Keratinocyte (primary cell): ENCODE results near the gene CD160. TPM values are rescaled to one million over a fixed set of nuclear protein-coding genes. Genes with fewer than 3 reads are reported as not detected.

Source experiments
- DNase-seq: peaks from one replicate; pipeline ENCODE4 v3.0.0-alpha.2; 2011; ENCODE audit warnings: low read depth, missing footprints, low spot score
- FAIRE-seq: peaks from 2 replicates; lab custom pipeline; 2011; peaks lifted over from hg19 to GRCh38; lab: Jason Lieb, UNC
- H2AFZ ChIP-seq: 2 replicates; pipeline ENCODE4 v1.6.0; 2012; ENCODE audit warnings: low read length, control low read depth, inconsistent platforms; ENCODE audit not compliant: control insufficient read depth
- H3K27ac ChIP-seq: 2 replicates; pipeline ENCODE4 v1.5.1; 2011; ENCODE audit warnings: low read length; ENCODE audit not compliant: control insufficient read depth, insufficient read depth
- H3K27me3 ChIP-seq: 3 replicates; pipeline ENCODE4 v1.6.0; 2011; ENCODE audit warnings: low read length; ENCODE audit not compliant: control insufficient read depth, insufficient read depth; ENCODE audit errors: extremely low read depth
- H3K36me3 ChIP-seq, 2 experiments: 2 replicates in 1 of 2; 3 replicates in 1 of 2; pipeline ENCODE4 v1.5.1; 2011; ENCODE audit warnings: low read length in 2 of 2, mild to moderate bottlenecking in 1 of 2; ENCODE audit not compliant: control insufficient read depth in 2 of 2, insufficient read depth in 2 of 2; ENCODE audit errors: extremely low read depth in 1 of 2
- H3K4me1 ChIP-seq: 3 replicates; pipeline ENCODE4 v1.5.1; 2011; ENCODE audit warnings: low read length; ENCODE audit not compliant: control insufficient read depth, insufficient read depth; ENCODE audit errors: extremely low read depth
- H3K4me2 ChIP-seq: 3 replicates; pipeline ENCODE4 v1.6.0; 2011; ENCODE audit warnings: low read depth, low read length; ENCODE audit not compliant: control insufficient read depth, insufficient read depth; ENCODE audit errors: extremely low read depth
- H3K4me3 ChIP-seq, 3 experiments: fragments of 200-600 bp in 1 of 3; sonication (generic) in 1 of 3; 2 replicates in 2 of 3; 3 replicates in 1 of 3; pipeline ENCODE4 v1.5.1; 2011 to 2016; ENCODE audit warnings: low read length in 3 of 3, mild to moderate bottlenecking in 3 of 3, control low read depth in 2 of 3, inconsistent platforms in 1 of 3, low read depth in 1 of 3, mixed read lengths in 1 of 3, mixed run types in 1 of 3, moderate library complexity in 1 of 3; ENCODE audit not compliant: control insufficient read depth in 2 of 3, insufficient read depth in 2 of 3; ENCODE audit errors: extremely low read depth in 1 of 3
- H3K79me2 ChIP-seq: 2 replicates; pipeline ENCODE4 v1.6.0; 2012; ENCODE audit warnings: low read length; ENCODE audit not compliant: control insufficient read depth, insufficient read depth
- H3K9ac ChIP-seq: 3 replicates; pipeline ENCODE4 v1.6.0; 2011; ENCODE audit warnings: low read length; ENCODE audit not compliant: control insufficient read depth, insufficient read depth; ENCODE audit errors: extremely low read depth
- H3K9me1 ChIP-seq: 3 replicates; pipeline ENCODE4 v1.6.0; 2011; ENCODE audit warnings: low read length; ENCODE audit not compliant: control insufficient read depth, insufficient read depth; ENCODE audit errors: extremely low read depth
- H3K9me3 ChIP-seq: 2 replicates; pipeline ENCODE4 v1.5.1; 2012; ENCODE audit warnings: low read depth, low read length; ENCODE audit not compliant: control insufficient read depth
- H4K20me1 ChIP-seq: 3 replicates; pipeline ENCODE4 v1.6.0; 2011; ENCODE audit warnings: low read length; ENCODE audit not compliant: control insufficient read depth, insufficient read depth; ENCODE audit errors: extremely low read depth
- EZH2 ChIP-seq: IDR thresholded peaks from one replicate; pipeline ENCODE4 v1.6.1; 2012; ENCODE audit warnings: inconsistent platforms, mild to moderate bottlenecking, low read length, moderate library complexity
- dilution Hi-C: fragments of 300-500 bp; cut with MboI; formaldehyde crosslinking; loops from one replicate; pipeline ENCODE4 v1.7.0; 2020; ENCODE audit warnings: low sequenced_read_pairs; ENCODE audit not compliant: extremely low pct_ligation_motif_present
- polyA plus RNA-seq, 5 experiments: library from polyadenylated mRNA; depleted of rRNA in 3 of 5; stranded (reverse) in 3 of 5; stranded (forward) in 1 of 5; unstranded in 1 of 5; fragments of >200 nt; gene quantifications; 1 replicate in 1 of 5; 2 replicates in 3 of 5; 3 replicates in 1 of 5; pipeline versions ENCODE4 v1.2.1 to v1.2.3, GENCODE V29; 2011 to 2012; ENCODE audit warnings: missing spikeins in 2 of 5, low read depth in 1 of 5, low replicate concordance in 1 of 5
- TF ChIP-seq, protein P1 (sequence below), 3 experiments: IDR thresholded peaks in 1 of 3; conservative IDR thresholded peaks in 1 of 3; optimal IDR thresholded peaks in 1 of 3; 2 replicates in 2 of 3; 3 replicates in 1 of 3; pipeline versions ENCODE3 to v1.5.1; 2011; ENCODE audit warnings: low read length in 3 of 3, mild to moderate bottlenecking in 3 of 3, moderate library complexity in 2 of 3, control low read depth in 1 of 3, inconsistent platforms in 1 of 3; ENCODE audit not compliant: insufficient read depth in 2 of 3; ENCODE audit errors: extremely low read depth in 1 of 3

The CD160 gene
- polyA plus RNA-seq, 1 donor (not counting 4 experiments of a cell fraction or from before 2014, with no cell fraction given), result not detected

DNA sequence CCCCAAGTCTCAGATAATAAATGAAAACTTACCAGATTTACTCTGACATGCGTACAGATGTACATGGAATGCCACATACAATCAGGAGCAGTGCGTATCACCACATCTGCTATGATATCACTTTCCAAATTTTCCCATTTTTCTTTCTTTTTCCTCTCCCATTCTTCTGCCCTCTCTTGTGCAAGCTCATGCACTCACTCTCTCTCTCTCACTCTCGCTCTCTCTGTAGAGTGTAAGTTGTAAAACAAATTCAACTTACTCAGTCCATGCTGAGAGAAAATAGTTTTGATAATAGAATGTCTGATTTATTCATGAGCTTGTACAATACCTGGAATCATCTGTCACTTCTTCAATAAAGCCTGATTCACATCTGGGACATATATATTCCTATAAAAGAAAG lies 69.3 kb downstream of the CD160 start:
- dilution Hi-C loops, result no loop called here
- no peak for TF ChIP-seq EZH2
- TF ChIP-seq, protein P1, sequence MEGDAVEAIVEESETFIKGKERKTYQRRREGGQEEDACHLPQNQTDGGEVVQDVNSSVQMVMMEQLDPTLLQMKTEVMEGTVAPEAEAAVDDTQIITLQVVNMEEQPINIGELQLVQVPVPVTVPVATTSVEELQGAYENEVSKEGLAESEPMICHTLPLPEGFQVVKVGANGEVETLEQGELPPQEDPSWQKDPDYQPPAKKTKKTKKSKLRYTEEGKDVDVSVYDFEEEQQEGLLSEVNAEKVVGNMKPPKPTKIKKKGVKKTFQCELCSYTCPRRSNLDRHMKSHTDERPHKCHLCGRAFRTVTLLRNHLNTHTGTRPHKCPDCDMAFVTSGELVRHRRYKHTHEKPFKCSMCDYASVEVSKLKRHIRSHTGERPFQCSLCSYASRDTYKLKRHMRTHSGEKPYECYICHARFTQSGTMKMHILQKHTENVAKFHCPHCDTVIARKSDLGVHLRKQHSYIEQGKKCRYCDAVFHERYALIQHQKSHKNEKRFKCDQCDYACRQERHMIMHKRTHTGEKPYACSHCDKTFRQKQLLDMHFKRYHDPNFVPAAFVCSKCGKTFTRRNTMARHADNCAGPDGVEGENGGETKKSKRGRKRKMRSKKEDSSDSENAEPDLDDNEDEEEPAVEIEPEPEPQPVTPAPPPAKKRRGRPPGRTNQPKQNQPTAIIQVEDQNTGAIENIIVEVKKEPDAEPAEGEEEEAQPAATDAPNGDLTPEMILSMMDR (optimal IDR thresholded peaks at IDR 0.05 in 1 of 3, IDR thresholded peaks at IDR 0.05 in 1 of 3, conservative IDR thresholded peaks at IDR 0.05 in 1 of 3; ENCODE audit: extremely low read depth in 1 of 3, insufficient read depth in 2 of 3, low read length in 3 of 3), result no peak
- H3K4me2 ChIP-seq, result no peak overlapping the region

More for the DNA sequence above, 69.3 kb downstream of the CD160 start:
- no peak overlapping the region for H2AFZ ChIP-seq
- H3K4me1 ChIP-seq, result peaks cover 10% of the 10 kb centered on the region
- no peaks in the 10 kb centered on the region for H3K9me1 ChIP-seq
- H3K9ac ChIP-seq, result no peak overlapping the region
- no peak for DNase-seq
- FAIRE-seq, result no peak
- H3K27ac ChIP-seq, result no peak overlapping the region
- H3K9me3 ChIP-seq, result no peaks in the 10 kb centered on the region
- H3K36me3 ChIP-seq, result peaks cover 3% of the 10 kb centered on the region in 2 experiments
- no peaks in the 10 kb centered on the region for H3K27me3 ChIP-seq
- H4K20me1 ChIP-seq, result no peaks in the 10 kb centered on the region
- H3K79me2 ChIP-seq, result no peaks in the 10 kb centered on the region
- no peak overlapping the region for H3K4me3 ChIP-seq

Other genes starting within 250 kb of the CD160 start
- gene GPR89A, start 111.5 kb upstream of the CD160 start, polyA plus RNA-seq, result 19.4 to 22.8 TPM (median 19.9 TPM) in 3 replicates
- 0.08 to 0.21 TPM (median 0.15 TPM) in 3 replicates for gene PDZK1, start 12.1 kb upstream of the CD160 start, polyA plus RNA-seq
- 7.4 to 10.1 TPM (median 7.4 TPM) in 3 replicates for gene RNF115, start 104.6 kb downstream of the CD160 start, polyA plus RNA-seq
- gene POLR3C, start 104.7 kb downstream of the CD160 start, polyA plus RNA-seq, result 33.9 to 44.4 TPM (median 34.4 TPM) in 3 replicates
- 1.3 to 1.6 TPM (median 1.3 TPM) in 3 replicates for gene NUDT17, start 126.1 kb downstream of the CD160 start, polyA plus RNA-seq
- gene PIAS3, start 139.6 kb downstream of the CD160 start, polyA plus RNA-seq, result 26.9 to 29.7 TPM (median 27.6 TPM) in 3 replicates
- gene ANKRD35, start 166.4 kb downstream of the CD160 start, polyA plus RNA-seq, result 0.08 to 1.3 TPM (median 0.46 TPM) in 3 replicates
- gene ITGA10, start 190.6 kb downstream of the CD160 start, polyA plus RNA-seq, result 0.54 to 0.90 TPM (median 0.65 TPM) in 3 replicates
- gene PEX11B, start 199.2 kb downstream of the CD160 start, polyA plus RNA-seq, result 43.7 to 97.7 TPM (median 89.0 TPM) in 3 replicates
- gene RBM8A, start 208.0 kb downstream of the CD160 start, polyA plus RNA-seq, result 111 to 209 TPM (median 194 TPM) in 3 replicates
- 9.2 to 26.4 TPM (median 20.0 TPM) in 3 replicates for gene LIX1L, start 238.5 kb downstream of the CD160 start, polyA plus RNA-seq
- 0.53 to 0.83 TPM (median 0.66 TPM) in 3 replicates for gene ANKRD34A, start 245.1 kb downstream of the CD160 start, polyA plus RNA-seq
- gene POLR3GL, start 245.2 kb downstream of the CD160 start, polyA plus RNA-seq, result 8.1 to 14.0 TPM (median 10.0 TPM) in 3 replicates